ENCODE data around the gene KRTAP13-2.

- peak; percentile 82 for TF ChIP-seq CTCF (IDR thresholded peaks at IDR 0.05)
- TF ChIP-seq CREB1 (CRISPR knock-in tag; IDR thresholded peaks at IDR 0.05): no peak
- no peak for TF ChIP-seq E2F4 (CRISPR knock-in tag; IDR thresholded peaks at IDR 0.05; ENCODE audit: borderline replicate concordance, low read depth)
- no peak for TF ChIP-seq ATF1 (CRISPR knock-in tag; IDR thresholded peaks at IDR 0.05)
- no peak for TF ChIP-seq FOXP4 (CRISPR knock-in tag; IDR thresholded peaks at IDR 0.05)
- no peak for TF ChIP-seq TEAD4 (CRISPR knock-in tag; IDR thresholded peaks at IDR 0.05)
- no peak for TF ChIP-seq ZNF138 (CRISPR knock-in tag; conservative IDR thresholded peaks at IDR 0.05)
- no peak for TF ChIP-seq OVOL2 (CRISPR knock-in tag; IDR thresholded peaks at IDR 0.05; ENCODE audit: borderline replicate concordance)
These were observed 31.1 kb downstream of the KRTAP13-2 start for GRCh38 chr21:30340714-30341573.

Data from WTC11 (cell line).